NCI-H146 (cell line): ENCODE measurements around the gene ZSWIM2.
"Not testable (repeated sequence)": the region's sequence is repeated elsewhere in the genome, so short reads cannot be mapped to it uniquely, and the experiment has no call there.

ENCODE experiments used
- DNase-seq: peaks from one replicate; lab custom pipeline; 2025; lab: John Stamatoyannopoulos, UW

Gene ZSWIM2, protein sequence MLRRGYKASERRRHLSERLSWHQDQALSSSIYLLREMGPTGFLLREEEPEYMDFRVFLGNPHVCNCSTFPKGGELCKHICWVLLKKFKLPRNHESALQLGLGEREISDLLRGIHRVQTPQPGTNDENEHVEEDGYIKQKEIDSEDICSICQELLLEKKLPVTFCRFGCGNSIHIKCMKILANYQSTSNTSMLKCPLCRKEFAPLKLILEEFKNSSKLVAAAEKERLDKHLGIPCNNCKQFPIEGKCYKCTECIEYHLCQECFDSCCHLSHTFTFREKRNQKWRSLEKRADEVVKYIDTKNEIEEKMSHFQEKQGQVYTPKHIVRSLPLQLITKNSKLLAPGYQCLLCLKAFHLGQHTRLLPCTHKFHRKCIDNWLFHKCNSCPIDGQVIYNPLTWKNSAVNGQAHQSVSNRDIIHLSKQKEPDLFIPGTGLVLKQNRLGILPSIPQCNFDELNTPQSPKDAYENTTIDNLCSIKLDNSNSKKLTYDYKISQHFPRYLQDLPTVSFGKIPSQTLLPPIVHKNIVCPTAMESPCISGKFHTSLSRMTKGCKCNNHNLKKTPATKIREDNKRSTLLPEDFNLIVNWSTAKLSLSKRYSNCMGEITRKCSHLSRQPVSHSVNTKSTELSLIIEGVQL

DNA sequence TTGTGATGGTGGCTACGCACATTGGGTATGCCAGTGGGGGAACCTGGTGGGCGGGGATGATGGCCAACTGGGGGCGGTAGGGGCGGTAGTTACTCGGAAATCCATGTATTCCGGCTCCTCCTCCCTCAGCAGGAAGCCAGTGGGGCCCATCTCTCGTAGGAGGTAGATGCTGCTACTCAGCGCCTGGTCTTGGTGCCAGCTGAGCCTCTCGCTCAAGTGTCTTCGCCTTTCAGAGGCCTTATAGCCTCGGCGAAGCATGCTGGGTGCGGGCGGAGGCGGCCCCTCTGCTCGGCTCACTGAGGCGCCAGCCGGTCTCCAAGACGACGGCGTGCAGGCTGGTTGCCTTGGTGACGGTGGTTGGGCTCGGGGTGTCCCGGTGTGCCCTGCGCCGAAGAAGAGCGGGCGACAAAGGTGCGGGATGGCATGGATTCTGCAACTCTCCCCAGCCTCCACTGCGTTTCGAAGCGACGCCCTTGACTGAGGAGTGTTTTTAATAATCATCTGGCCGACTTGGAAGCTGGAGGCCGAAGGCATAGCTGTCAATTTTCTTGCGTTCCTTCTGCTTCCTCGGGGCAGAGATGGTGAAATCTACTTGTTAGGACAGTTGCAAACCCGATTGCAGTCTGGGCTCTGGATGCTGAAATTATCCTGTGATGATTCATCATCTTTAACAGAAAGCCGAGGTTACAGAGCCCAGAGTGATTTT lies at the start of gene ZSWIM2:
ZSWIM2 (minus strand) TSS at position 298 of the 706 bp plus-strand sequence; CDS start at position 258, 40 bp downstream.
- DNase-seq, result peak; percentile 95

DNA sequence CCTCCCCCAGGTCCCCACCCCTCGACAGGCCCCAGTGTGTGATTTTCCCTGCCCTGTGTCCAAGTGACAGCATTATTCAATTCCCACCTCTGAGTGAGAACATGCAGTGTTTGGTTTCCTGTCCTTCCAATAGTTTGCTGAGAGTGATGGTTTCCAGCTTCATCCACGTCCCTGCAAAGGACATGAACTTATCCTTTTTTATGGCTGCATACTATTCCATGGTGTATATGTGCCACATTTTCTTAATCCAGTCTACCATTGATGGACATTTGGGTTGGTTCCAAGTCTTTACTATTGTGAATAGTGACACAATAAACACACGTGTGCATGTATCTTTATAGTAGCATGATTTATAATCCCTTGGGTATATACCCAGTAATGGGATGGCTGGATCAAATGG lies 47.2 kb upstream of the ZSWIM2 start:
- not testable (repeated sequence) for DNase-seq

DNA sequence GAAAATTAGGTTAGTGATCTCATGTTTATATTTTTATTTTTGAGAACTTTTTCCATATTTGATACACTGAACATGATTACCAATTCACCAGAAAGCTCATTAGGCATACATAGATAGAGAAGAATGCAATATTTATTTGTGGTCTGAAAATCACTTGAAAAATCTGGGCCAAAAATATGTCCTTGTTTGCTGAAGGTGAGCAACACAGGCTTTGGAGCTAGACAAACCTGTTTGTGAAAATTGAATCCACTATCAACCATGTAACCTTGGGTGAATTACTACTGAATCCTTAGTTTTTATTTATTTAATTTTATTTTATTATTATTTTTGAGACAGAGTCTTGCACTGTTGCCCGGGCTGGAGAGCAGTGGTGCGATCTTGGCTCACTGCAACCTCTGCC lies 46.5 kb upstream of the ZSWIM2 start:
- DNase-seq, result no peak

DNA sequence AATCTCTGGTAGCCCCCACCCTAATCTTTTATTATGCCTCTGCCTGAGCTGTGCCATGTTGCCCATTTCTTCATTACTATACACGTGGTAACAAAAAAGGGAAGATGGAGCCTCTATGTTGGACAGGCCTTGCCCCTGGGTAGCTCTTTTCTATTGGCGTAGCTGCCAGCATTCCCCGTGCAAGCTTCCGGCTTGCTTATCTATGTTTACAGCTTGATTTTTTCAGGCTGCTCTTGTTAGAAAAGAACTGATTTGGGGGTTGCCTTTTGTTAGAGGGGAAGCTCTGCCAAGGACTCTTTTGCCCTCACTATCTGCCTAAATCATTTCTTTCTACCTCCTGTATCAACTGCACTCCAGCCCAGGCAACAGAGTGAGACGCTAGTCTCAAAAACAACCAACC lies 45.5 kb upstream of the ZSWIM2 start:
- DNase-seq, result no peak

DNA sequence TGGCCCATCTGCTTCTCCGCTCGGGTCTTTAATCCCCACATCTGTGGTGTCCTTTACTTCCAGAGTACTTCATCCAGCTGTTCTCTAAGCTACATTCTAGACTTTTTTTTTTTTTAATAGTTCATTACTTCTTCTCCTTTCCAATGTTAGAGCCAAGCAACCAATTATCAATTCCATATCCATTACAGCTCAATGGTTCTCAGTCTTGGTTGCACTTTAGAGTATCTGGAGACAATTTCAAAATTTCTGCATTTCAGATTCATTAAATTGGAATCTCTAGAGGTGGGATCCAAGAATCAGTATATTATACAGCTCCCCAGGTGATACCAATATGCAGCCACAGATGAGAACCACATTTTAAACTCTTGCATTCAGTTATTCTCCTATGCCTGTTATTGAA lies 43.9 kb upstream of the ZSWIM2 start:
- DNase-seq, result no peak

DNA sequence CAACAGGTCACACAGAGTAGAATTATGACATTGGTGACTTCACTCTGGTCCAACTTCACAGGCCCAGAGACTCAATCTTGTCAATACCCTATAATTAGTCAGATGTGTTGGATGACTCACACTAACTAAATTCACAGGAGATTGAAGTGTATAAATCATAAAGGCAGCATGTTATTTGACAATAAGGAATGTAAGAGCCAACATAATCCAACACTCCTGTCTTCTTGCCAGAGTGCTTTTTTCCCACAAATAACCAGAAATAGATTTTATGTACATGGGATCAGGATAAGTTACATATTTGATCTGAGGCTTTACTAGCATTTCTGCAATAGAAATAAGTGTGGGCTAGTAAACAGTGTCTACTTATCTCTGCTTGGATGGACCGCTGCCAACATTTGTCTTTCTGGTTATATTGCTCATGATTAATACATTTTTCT lies 42.2 kb upstream of the ZSWIM2 start:
- peak; percentile 38 for DNase-seq

DNA sequence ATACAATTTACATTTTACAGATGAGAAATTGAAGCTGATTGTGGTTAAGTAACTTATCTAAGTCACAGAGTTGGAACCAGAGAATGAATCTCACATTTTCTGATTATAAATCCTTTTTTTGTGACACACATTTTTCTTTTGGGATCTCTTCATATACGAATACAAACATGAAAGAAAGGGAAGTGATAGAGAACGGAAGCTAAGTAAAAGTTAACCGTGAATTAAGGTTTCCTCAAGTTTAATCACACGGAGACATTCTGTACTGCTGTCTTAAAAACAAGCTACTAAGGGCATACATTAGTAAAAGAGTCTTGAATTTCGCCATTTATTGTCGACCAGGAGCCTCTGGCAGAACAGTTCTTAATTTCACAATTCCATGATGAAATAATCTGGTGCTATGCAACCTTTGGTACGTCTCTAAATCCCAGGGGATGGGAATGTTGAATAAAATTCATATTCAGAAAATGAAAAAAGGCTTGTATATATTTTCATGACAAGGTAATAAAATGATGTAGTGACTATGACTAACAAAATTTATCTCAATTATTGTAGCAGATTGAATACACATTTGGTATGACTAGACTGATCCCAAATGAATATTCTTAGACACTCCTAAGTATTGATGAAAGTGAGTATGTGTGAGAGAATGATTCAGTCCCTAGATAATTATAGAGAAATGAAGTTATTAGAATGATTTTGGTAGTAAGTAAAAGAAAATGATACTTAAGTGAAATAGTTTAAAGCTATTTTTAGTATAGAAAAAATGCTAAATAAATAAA lies 40.3 kb upstream of the ZSWIM2 start:
- no peak for DNase-seq

DNA sequence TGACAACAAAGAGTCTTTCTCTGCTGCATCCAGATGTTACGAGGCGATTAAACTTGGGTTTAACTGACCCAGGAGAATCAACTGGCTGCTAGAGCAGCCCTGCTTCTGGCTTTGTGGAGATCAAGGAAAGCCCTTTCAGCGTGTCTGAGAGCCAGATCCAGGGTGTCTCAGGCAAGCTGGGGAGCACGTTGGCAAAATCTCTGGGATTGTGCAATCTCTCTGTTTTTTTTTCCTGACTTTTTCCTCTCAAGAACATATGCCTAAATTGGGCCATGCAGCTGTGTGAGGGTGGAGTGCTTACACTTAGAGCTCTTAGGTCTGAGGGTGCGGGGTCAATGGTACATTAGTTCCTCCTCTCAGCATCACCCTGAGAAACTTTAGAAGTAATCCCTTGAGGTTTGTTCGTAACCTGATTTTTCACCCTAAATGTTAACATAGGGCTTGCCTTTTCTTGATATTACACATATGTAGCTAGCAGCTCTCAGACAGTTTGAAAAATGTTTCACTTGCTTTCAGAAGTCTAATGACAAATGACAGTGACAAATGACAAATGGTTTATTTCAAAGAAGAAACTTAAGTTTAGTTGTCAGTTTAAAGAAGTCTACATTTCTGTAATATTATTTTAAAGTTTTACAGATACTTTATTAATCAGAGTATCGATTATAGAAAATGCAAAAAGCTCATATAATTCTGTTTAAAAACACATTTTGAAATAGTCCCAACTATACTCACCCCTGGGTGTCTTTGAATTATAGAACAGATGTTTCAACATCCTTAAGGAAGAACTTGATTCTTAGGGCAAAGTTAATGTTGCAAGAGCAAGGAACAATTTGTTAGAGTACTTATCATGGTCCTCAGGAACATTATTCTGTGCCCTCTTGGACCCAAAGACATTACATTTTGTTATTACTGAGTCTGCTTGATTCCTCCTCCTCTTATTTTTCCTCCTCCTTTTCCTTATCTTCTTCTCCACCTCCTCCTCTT lies 38.4 kb upstream of the ZSWIM2 start:
- DNase-seq, result no peak

DNA sequence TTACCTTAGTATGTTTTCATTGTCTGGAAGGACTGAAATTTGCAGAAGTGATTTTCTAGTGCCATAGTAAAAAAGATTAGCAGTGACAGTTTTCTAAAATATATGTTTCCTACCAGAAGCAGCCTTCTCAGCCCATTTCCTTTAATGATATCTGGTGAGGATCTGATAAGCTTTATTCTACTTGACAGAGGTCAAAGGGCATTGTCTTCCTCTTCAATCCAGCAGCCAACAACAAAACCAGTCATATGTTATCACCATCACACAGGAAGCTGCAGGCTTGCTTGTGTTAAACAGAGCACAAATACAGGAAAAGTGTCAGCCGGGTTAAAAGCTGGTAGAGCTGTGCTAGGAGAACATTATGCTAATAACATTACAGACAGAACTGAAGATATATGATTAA lies 35.6 kb upstream of the ZSWIM2 start:
- no peak for DNase-seq

DNA sequence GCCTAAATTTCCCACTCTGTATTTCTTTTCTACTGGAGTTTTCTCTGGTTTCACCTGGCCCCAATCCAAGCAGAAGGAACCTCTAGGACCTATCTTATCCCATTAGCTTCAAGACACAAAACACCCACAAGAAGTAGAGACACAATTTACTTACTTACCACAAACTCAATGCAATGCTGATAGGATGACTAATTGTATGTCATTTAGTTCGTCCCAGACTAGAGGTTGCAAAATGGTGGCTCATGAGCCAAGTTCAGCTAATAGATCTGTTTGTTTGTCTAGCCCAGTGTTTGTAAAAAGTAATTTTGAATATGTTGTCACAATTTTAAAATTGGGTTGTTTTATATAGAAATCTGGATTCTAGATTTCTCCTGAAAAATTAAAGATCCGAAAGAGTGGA lies 34.7 kb upstream of the ZSWIM2 start:
- DNase-seq, result no peak

DNA sequence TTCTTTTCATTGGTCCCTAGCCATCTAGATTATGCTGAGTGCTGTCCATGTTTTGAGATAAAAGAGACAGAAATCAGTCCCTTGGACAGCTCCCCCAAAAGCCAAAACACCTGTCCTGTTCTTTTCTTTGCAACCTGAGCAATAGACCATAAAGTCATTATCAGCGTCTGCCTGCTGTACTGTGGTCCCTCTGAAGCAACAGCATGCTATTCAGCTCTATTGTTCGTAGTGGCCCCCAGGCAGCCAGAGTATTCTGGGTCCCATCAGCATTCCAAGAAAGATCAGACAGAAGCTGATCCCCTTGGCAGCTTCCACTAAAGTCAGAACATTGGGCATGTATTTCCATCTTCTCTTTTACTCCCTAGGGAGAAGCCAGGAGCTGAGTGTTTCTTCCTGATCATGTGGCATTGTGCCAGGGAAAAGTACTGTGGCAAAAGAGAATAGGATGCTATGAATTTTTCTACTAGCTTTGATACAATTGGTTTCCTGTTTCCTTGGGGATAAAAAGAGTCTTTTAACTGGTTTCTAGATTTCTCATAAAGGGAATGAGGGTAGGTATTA lies 33.6 kb upstream of the ZSWIM2 start:
- peak; percentile 33 for DNase-seq

DNA sequence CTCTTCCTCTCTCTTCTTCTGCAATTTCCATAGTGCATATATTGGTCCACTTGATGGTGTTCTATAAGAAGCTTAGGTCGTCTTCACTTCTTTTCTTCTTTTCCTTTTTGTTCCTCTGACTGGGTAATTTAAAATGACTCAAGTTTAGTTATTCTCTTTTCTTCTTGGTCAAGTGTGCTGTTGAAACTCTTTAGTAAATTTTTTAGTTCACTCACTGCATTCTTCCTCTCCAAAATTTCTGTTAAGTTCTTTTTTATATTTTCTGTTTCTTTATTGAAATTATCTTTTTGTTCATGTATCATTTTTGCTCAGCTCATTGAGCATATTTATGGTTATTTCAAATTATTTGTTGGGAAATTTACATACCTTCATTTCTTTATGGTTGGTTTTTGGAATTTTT lies 32.7 kb upstream of the ZSWIM2 start:
- DNase-seq, result no peak

DNA sequence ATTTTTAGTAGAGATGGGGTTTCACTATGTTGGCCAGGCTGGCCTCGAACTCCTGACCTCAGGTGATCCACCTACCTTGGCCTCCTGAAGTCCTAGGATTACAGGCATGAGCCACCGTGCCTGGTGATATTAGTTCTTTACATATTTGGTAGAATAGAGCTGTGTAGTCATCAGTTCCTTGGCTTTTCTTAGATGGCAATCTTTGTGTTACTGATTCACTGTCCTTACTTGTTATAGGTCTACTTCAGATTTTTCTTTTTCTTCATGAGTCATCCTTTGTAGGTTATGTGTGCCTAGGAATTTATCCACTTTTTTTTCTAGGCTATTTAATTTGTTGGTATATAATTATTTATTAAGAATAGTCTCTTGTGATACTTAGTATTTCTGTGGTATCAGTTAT lies 30.3 kb upstream of the ZSWIM2 start:
- DNase-seq, result no peak

DNA sequence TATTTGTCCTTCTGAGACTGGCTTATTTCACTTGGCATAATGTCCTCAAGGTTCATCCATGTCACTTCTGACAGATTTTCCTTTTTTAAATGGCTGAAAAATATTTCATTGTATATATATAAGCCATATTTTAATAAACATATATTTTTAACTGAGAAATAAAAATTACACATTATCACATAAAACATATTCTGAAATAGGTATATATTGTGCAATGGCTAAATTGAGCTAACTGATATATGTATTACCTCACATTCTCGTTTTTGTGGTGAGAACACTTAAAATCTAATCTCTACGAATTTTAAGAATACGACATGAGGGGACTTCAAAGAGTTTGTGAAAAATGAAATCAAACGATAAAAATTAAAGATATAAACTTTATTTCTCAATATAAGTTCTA lies 25.7 kb upstream of the ZSWIM2 start:
- no peak for DNase-seq

DNA sequence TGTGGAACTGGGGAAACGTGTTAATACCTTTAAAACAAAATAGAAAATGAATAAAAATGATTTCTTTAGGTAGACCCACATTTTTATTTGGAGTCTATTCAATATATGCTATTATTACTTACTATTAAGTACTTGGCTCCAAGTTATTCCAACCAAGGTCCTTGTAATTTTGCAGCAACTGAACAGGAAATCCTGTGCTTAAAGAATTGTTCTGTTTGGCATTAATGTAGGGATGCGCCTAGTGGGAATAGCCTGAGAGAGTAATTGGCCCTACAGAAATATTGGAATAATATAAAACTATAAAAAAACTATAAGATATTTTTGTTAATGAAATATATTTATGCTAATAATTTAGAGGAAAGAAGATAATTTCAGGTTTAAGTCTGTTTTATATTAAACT lies 22.9 kb upstream of the ZSWIM2 start:
- no peak for DNase-seq

DNA sequence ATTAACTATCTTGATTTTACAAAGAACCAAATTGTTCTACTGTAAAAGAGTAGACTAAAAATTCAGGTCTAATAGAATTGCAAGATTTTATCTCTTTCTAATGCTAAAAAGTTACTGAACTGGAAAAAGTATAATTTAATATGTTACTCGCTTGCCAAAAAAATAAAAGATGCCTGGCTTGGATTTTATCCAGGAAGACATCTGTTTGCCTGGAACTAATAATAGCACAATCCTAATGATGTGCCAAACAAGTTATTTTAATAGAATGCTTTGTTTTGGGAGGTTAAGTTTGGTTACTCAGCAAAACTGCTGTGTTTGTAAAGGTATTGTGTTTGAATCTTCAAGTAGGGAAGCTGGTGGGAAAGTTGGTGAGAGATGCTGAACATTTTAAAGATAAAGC lies 19.4 kb upstream of the ZSWIM2 start:
- no peak for DNase-seq

DNA sequence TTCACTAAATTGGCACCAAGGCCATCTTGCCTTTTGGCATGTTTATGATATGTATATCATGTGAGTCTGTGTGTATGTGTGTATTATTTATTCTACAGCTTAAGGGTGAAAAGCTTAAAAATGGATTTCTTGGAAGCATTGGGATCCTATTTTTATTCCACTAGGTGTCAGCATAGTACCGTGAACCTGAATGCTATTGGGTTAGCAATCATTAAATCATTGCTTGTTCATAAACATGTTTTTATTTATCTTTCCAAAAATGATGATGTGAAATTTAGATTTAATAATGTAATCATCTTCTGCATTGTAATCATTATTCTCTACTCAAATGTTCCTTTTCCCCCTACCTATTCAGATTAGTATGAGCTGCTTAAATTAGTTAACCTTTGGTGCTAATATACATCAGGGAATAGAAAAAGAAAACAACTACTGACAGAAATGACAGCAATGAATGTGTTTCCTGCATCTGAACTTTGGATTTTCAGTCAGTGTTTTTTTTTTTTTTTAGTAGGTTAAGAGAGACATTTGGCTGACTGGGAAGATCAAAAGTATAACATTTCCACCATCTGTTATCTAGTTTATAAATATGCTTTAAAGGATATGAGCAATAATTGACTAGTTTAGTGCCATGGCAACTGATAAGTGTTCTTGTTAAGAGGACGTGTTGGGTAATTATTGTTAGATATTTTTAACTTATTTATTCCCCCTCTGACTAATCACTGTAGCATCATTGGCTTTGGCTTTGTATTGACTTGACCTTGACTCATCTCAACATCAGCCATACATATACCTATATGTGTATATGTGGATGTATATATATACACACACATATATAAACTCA lies 14.1 kb upstream of the ZSWIM2 start:
- peak; percentile 2 for DNase-seq

DNA sequence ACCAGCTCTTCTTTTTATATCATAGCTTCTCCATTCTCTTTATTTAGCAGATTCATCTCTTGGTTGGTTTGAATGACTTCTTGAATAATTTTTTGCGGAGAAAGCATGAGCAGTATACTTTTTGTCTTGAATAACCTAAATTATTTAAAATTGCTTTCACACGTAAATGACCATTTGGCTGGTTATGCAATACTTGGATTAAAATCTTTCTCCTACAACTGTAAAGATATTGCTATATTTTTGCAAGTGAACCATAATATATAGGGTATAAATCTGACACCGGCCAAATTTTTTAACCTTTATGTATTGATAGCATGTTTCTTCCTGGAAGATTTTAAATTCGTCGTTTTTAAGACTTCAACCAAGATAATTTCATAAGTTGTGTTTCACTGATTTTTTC lies 6.2 kb upstream of the ZSWIM2 start:
- DNase-seq, result no peak

DNA sequence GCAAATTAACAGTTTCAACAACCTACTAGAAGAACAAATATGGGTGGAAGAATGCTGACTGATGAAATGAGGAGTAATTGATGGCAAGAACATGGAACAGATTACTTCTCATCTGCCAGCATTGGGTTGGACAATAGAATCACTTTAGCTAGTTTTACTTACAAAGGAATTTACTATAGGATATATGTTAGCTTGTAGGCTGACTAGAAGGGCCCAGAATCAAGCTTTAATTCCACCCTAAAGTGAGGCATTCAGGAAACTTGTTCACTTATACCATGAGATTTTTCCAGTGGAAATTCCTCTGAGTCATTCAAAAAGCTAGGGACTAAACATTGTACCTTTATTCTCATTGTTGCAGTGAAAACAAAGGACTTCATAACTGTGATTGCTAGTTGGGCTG lies 5.0 kb upstream of the ZSWIM2 start:
- no peak for DNase-seq

DNA sequence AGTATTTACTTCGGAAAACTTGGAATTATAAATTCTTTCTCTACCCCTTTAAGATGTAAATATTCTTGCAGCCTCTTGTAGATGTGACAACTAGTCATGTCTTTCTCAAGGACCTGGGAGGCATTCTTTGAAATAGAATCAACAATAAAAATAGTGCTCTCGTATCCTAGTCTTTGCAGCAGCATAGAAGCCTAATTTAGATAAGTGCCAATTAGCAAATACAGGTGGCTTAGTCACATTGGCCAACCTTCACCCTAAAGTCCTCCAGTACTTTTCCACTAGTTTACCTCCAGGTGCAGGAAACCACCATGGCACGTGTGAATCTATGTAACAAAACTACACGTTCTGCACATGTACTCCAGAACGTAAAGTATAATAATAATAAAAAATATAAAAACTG lies 3.5 kb upstream of the ZSWIM2 start:
- peak; percentile 5 for DNase-seq
